Measurements from ENCODE around the gene C5orf22. TPM values are rescaled to one million over a fixed set of nuclear protein-coding genes. Genes with fewer than 3 reads are reported as not detected.
A peak's percentile ranks its signal among the peaks of the same experiment; 100 is the strongest.

Gene C5orf22
- total RNA-seq (14.7 and 31.1 TPM in 2 replicates), polyA plus RNA-seq (33.6 and 36.2 TPM in 2 replicates)

- Histone ChIP-seq H3K4me1 (ENCODE audit: low read depth) (peaks cover 11% of the 10 kb centered on the region), H3K4me3 (peak within 1 kb of the TSS; percentile 93), H3K27ac (peak within 1 kb of the TSS; percentile 70), H3K9me3 (ENCODE audit: low read depth) (no peaks in the 10 kb centered on the region), H3K27me3 (no peaks in the 10 kb centered on the region), H3K36me3 (peaks cover 42% of the 10 kb centered on the region)
- TF ChIP-seq CTCF (IDR thresholded peaks at IDR 0.05; ENCODE audit: low read depth, low read length), result no peak
- DNase-seq (ENCODE audit: low read depth in 1 of 2, low spot score in 1 of 2), result peak; percentile 97 to 98
Measured at GRCh38 chr5:31531888-31532547, at the start of gene C5orf22, which contains the start of gene DROSHA. TSS of gene C5orf22 (plus strand) at chr5:31532301. CDS start at chr5:31532393, 92 bp downstream. TSS of gene DROSHA (minus strand) at chr5:31532093. CDS start at chr5:31529059, 3,034 bp downstream.

GRCh38 chr5:31485376-31486207, 46.5 kb upstream of the C5orf22 start:
- Histone ChIP-seq H3K27ac (no peak overlapping the region), H3K36me3 (peaks cover 18% of the 10 kb centered on the region), H3K4me3 (no peak overlapping the region), H3K9me3 (ENCODE audit: low read depth) (no peaks in the 10 kb centered on the region), H3K27me3 (no peaks in the 10 kb centered on the region), H3K4me1 (ENCODE audit: low read depth) (no peaks in the 10 kb centered on the region)
- no peak for TF ChIP-seq CTCF (IDR thresholded peaks at IDR 0.05; ENCODE audit: low read depth, low read length)
- no peak for DNase-seq (ENCODE audit: low read depth in 1 of 2, low spot score in 1 of 2)

- Histone ChIP-seq H3K4me3 (no peak overlapping the region), H3K4me1 (ENCODE audit: low read depth) (no peaks in the 10 kb centered on the region), H3K36me3 (peaks cover 20% of the 10 kb centered on the region), H3K9me3 (ENCODE audit: low read depth) (no peaks in the 10 kb centered on the region), H3K27ac (no peak overlapping the region), H3K27me3 (no peaks in the 10 kb centered on the region)
- no peak for DNase-seq (ENCODE audit: low read depth in 1 of 2, low spot score in 1 of 2)
- TF ChIP-seq CTCF (IDR thresholded peaks at IDR 0.05; ENCODE audit: low read depth, low read length), result no peak
Measured at GRCh38 chr5:31486441-31486840, 45.7 kb upstream of the C5orf22 start.

GRCh38 chr5:31487506-31487905, 44.6 kb upstream of the C5orf22 start:
- TF ChIP-seq CTCF (IDR thresholded peaks at IDR 0.05; ENCODE audit: low read depth, low read length), result no peak
- no peak overlapping the region for H3K27ac ChIP-seq
- H3K4me1 ChIP-seq (ENCODE audit: low read depth), result no peaks in the 10 kb centered on the region
- peaks cover 27% of the 10 kb centered on the region for H3K36me3 ChIP-seq
- DNase-seq (ENCODE audit: low read depth in 1 of 2, low spot score in 1 of 2), result no peak
- no peaks in the 10 kb centered on the region for H3K9me3 ChIP-seq (ENCODE audit: low read depth)
- no peaks in the 10 kb centered on the region for H3K27me3 ChIP-seq
- no peak overlapping the region for H3K4me3 ChIP-seq

- Histone ChIP-seq H3K9me3 (ENCODE audit: low read depth) (no peaks in the 10 kb centered on the region), H3K4me1 (ENCODE audit: low read depth) (no peaks in the 10 kb centered on the region), H3K4me3 (no peak overlapping the region), H3K27me3 (no peaks in the 10 kb centered on the region), H3K36me3 (peaks cover 49% of the 10 kb centered on the region), H3K27ac (no peak overlapping the region)
- no peak for TF ChIP-seq CTCF (IDR thresholded peaks at IDR 0.05; ENCODE audit: low read depth, low read length)
- DNase-seq (ENCODE audit: low read depth in 1 of 2, low spot score in 1 of 2), result peak in 1 of 2 donors; percentile 14
Measured at GRCh38 chr5:31492869-31493268, 39.2 kb upstream of the C5orf22 start.
